HEK293 (cell line): ENCODE data around the gene SLC38A1.
A peak's percentile ranks its signal among the peaks of the same experiment; 100 is the strongest.

Source experiments
- PRDM10 ChIP-seq: fragments of 450-650 bp; formaldehyde crosslinking; IDR thresholded peaks from 2 replicates; pipeline ENCODE4 v1.5.1; 2016; ENCODE audit warnings: missing biosample characterization, missing genetic modification characterization

The SLC38A1 gene

DNA sequence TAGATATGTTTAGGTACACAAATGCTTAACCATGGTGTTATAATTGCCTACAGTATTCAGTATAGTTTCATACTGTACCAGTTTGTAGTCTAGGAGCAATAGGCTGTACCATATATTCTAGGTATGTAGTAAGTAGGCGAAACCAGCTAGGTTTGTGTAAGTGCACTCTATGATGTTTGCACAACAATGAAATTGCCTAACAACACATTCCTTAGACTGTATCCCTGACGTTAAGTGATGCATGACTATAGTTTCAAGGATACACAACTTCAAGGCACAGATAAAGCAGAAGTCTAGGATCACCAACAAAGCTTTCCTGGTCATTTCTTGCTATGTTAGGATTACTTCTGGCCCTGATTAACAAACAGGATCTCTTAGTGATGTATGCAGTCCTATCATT lies 135.1 kb downstream of the SLC38A1 start (continued):
- peak; percentile 42 for TF ChIP-seq PRDM10 (tag by site-specific recombination)
- TF ChIP-seq, all 188 proteins: peak for 1
